Sigmoid colon (tissue), 4 donors: ENCODE data around the gene TBCCD1.

ENCODE experiments used
- CTCF ChIP-seq, 4 experiments: fragments of 450-650 bp in 3 of 4; fragments of 200-600 bp in 1 of 4; IDR thresholded peaks; one replicate each; pipeline ENCODE4 v1.5.1; 2016 to 2019; ENCODE audit warnings: antibody characterized with exemption in 4 of 4, mild to moderate bottlenecking in 3 of 4, moderate library complexity in 2 of 4
- EP300 ChIP-seq, 4 donors: sonication (generic); formaldehyde crosslinking; IDR thresholded peaks; one replicate each; pipeline ENCODE4 v1.6.1; 2017; ENCODE audit warnings: antibody characterized with exemption in 4 of 4
- POLR2AphosphoS5 ChIP-seq, 4 donors: sonication (generic); formaldehyde crosslinking; IDR thresholded peaks; one replicate each; pipeline ENCODE4 v1.6.1; 2017; ENCODE audit warnings: antibody characterized with exemption in 4 of 4

DNA sequence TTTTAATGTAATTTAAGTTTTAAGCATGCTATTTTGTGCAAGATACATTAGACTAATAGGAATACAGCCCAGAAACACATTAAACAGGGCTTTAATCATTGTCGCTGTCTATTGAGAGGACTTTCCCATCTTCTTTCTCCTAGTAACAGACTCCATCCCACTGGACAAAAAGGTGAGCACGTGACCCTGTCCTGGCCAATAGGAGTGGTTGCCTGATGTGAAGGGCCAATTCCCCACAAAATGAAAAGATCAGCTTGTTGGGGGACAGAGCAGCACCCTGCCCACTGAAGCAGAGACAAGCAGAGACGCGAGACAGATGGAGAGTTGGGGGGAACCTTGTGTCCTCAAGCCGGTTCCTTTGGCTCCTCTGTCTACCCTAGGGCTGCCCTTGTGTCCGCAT, 44.1 kb downstream of the TBCCD1 start:
- no peak for TF ChIP-seq CTCF (IDR thresholded peaks at IDR 0.05)
- no peak for TF ChIP-seq POLR2AphosphoS5 (IDR thresholded peaks at IDR 0.05)
- TF ChIP-seq EP300 (IDR thresholded peaks at IDR 0.05): no peak
